K562 (cell line): ENCODE measurements around the gene ABCA4.

ENCODE experiments used
- CAMTA2 ChIP-seq: fragments of 250-450 bp; sonication (Bioruptor Pico); conservative IDR thresholded peaks from 2 replicates; pipeline ENCODE4 v1.5.1; 2022
- TF ChIP-seq, protein P1 (sequence below): sonication (generic); formaldehyde crosslinking; IDR thresholded peaks from 2 replicates; pipeline ENCODE4 v1.5.0; 2020; ENCODE audit warnings: missing genetic modification reagents

GRCh38 chr1:94120570-94120901 is 412 bp downstream of the ABCA4 start:
- no peak for TF ChIP-seq CAMTA2 (CRISPR knock-in tag)
- TF ChIP-seq, protein P1, sequence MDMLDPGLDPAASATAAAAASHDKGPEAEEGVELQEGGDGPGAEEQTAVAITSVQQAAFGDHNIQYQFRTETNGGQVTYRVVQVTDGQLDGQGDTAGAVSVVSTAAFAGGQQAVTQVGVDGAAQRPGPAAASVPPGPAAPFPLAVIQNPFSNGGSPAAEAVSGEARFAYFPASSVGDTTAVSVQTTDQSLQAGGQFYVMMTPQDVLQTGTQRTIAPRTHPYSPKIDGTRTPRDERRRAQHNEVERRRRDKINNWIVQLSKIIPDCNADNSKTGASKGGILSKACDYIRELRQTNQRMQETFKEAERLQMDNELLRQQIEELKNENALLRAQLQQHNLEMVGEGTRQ (CRISPR knock-in tag) = no peak
